ENCODE results near the gene COBL. TPM values are rescaled to one million over a fixed set of nuclear protein-coding genes. Genes with fewer than 3 reads are reported as not detected.

Gene COBL
- total RNA-seq, 4 donors from 2014 or later: 5.9 to 21.3 (median 7.8) TPM

DNA sequence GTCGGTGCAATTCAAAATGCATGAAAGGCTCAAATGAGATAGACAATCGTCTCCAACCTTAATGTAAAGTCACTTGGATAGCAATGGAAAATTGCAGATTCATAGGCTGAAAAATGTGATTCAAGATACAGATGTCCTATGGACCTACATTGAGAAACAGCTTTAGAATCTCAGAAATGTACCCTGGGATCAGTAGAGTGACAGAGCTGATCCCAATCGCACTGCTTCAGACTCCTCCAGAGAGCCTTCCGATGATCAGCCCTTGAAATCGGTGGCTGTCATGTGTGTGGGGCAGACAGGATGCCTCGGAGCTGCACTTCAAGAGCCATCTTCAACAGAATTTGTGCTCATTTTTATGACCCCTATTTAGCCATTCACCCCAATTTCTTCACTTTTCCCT lies 293.8 kb downstream of the COBL start:
- no peak for TF ChIP-seq POLR2A (IDR thresholded peaks at IDR 0.05)
- TF ChIP-seq, protein P1, sequence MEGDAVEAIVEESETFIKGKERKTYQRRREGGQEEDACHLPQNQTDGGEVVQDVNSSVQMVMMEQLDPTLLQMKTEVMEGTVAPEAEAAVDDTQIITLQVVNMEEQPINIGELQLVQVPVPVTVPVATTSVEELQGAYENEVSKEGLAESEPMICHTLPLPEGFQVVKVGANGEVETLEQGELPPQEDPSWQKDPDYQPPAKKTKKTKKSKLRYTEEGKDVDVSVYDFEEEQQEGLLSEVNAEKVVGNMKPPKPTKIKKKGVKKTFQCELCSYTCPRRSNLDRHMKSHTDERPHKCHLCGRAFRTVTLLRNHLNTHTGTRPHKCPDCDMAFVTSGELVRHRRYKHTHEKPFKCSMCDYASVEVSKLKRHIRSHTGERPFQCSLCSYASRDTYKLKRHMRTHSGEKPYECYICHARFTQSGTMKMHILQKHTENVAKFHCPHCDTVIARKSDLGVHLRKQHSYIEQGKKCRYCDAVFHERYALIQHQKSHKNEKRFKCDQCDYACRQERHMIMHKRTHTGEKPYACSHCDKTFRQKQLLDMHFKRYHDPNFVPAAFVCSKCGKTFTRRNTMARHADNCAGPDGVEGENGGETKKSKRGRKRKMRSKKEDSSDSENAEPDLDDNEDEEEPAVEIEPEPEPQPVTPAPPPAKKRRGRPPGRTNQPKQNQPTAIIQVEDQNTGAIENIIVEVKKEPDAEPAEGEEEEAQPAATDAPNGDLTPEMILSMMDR (IDR thresholded peaks at IDR 0.05): no peak
- no peaks in the 10 kb centered on the region for H3K9me3 ChIP-seq
- no peaks in the 10 kb centered on the region for H3K27me3 ChIP-seq
- H3K4me3 ChIP-seq: no peak overlapping the region
- DNase-seq: no peak
- H3K4me1 ChIP-seq: no peaks in the 10 kb centered on the region
- intact Hi-C loops (cut with DNase I): no loop called here
- no peak overlapping the region for H3K27ac ChIP-seq
- 74 to 82% methylated on average over 5 to 6 of the region's 6 CpGs for WGBS, 2 donors
- H3K36me3 ChIP-seq: peaks cover 0 to 17% (median 0%) of the 10 kb centered on the region in 3 donors

DNA sequence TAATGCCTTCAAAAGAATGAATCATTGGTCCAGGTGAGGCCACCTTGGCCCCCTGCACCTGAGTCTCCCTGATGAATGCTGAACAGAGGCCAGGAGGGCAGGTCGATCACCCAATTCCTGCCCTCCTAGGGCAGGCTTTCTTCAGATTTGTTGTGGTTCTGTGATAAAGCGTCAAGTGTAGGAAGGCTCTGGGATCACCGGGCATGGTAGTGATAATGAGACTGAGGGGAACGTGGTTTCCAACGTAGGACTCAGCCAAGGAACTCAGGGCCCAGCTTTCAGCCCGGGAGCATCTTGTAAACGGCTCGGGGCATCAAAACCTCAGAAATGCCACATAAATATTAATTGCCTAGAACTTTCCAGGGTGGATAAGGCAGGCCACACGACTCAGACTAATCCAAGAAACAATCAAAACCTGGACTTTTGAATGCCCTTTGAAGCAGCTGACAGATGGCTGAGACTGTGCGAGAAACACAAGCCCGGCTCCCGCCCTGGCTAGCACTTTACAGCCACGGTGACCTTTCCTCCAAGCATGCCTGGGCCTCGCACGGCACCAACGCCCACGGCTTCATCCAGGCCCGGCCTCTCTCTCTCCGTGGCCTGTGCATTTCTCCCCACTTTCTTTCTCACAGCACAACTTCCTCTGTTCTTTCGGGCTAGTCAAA lies 294.6 kb downstream of the COBL start:
- Histone ChIP-seq H3K4me3 (no peak overlapping the region), H3K9me3 (no peaks in the 10 kb centered on the region), H3K36me3 (peaks cover 0 to 10% (median 0%) of the 10 kb centered on the region in 3 donors), H3K27ac (no peak overlapping the region), H3K4me1 (no peaks in the 10 kb centered on the region), H3K27me3 (no peaks in the 10 kb centered on the region)
- TF ChIP-seq, protein P1 (IDR thresholded peaks at IDR 0.05): no peak
- TF ChIP-seq POLR2A (IDR thresholded peaks at IDR 0.05): no peak
- intact Hi-C loops (cut with DNase I): no loop called here
- DNase-seq: no peak
- 65 to 72% methylated on average over 19 to 20 of the region's 20 CpGs for WGBS, 2 donors

DNA sequence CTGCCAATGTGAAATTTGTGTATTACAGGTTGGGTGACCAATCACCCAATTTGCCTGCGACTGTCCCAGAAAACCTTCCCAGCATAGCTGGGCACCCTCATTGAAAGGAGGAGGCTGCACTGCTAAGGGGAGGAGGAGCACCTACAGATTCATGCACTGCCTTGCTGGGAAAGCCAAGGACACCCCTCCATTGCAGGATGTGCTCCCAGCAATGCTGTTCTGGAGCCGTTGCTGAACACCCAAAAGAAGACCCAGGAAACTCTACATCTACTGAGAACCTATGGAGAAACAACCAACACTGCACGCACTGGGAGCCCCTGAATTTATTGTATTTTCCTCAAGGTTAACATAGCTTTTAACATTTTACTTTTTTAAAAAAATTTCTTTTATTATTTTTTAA lies 295.7 kb downstream of the COBL start:
- no peaks in the 10 kb centered on the region for H3K9me3 ChIP-seq
- no peaks in the 10 kb centered on the region for H3K27me3 ChIP-seq
- H3K36me3 ChIP-seq: peaks cover 0 to under 1% (median 0%) of the 10 kb centered on the region in 3 donors
- no peak for DNase-seq
- no peak overlapping the region for H3K27ac ChIP-seq
- no peak overlapping the region for H3K4me3 ChIP-seq
- TF ChIP-seq POLR2A (IDR thresholded peaks at IDR 0.05): no peak
- TF ChIP-seq, protein P1 (IDR thresholded peaks at IDR 0.05): no peak
- intact Hi-C loops (cut with DNase I): no loop called here
- WGBS, 2 donors: 90 to 97% methylated on average over 2 to 3 of the region's 3 CpGs
- H3K4me1 ChIP-seq: no peaks in the 10 kb centered on the region

DNA sequence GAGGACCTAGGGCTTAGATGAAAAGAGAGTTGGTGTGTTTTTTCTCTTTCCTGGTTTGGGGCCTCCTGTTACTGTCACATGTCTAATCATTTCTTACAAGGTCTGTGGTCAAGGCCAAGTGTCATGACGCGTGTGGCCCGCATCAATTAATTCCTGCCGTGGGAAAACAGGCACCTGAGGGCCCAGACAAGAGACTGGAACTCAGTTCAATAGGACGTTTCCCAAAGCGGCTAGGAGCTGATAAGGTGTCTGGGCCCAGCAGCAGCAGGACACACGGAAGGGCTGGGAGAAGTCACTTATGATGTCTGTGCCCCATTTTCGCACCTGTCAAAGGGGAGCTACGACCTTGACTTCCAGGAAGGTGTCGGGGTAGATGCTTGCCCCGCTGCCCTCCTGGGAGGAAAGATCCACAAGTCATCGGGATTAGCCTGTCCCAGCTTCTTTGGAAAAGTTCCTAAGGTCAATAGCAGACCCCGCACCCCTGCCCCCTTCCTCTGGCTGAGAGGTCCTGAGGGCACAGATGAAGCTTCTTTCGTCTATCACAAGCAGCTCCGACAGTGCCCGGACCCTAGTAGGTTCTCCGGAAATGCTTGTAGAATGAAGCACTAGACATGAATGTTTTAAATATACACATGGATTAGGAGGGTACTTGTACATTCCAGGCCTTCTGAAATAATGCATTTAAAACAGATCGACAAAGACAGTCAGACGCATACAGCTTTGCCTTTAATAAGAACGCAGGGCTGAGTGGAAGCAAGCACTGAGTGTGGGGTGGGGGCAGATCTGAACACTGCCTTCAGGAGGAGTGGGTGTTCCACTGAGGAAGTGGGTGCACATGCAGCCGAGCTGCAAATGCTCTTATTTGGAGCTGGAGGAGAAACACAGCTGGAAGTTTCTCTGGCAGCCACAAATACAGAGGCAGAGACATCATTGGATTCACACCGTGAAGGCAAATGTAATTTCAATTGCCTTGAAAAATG lies 296.4 kb downstream of the COBL start:
- Histone ChIP-seq H3K4me3 (no peak overlapping the region), H3K36me3 (no peaks in the 10 kb centered on the region), H3K9me3 (no peaks in the 10 kb centered on the region), H3K4me1 (no peaks in the 10 kb centered on the region), H3K27ac (no peak overlapping the region), H3K27me3 (no peaks in the 10 kb centered on the region)
- intact Hi-C loops (cut with DNase I): no loop called here
- TF ChIP-seq, protein P1 (IDR thresholded peaks at IDR 0.05): no peak
- no peak for TF ChIP-seq POLR2A (IDR thresholded peaks at IDR 0.05)
- 80% methylated on average over 16 to 17 of the region's 22 CpGs for WGBS, 2 donors
- DNase-seq: no peak
